Ishikawa (cell line): Measurements from ENCODE around the gene FCMR.

Source experiments
- CEBPB ChIP-seq: IDR thresholded peaks from 2 replicates; pipeline ENCODE4 v1.6.1; 2012
- EP300 ChIP-seq: IDR thresholded peaks from 2 replicates; pipeline ENCODE4 v1.6.1; 2012; ENCODE audit warnings: borderline replicate concordance
- FOXM1 ChIP-seq: IDR thresholded peaks from 2 replicates; pipeline ENCODE4 v1.6.1; 2012; ENCODE audit warnings: low read depth, borderline replicate concordance
- RAD21 ChIP-seq: IDR thresholded peaks from 2 replicates; pipeline ENCODE4 v1.6.1; 2012; ENCODE audit warnings: low read depth
- ZBTB7A ChIP-seq: IDR thresholded peaks from 2 replicates; pipeline ENCODE4 v1.6.1; 2012; ENCODE audit warnings: low read depth

- no peak for TF ChIP-seq FOXM1
- TF ChIP-seq CEBPB = no peak
- no peak for TF ChIP-seq ZBTB7A
- TF ChIP-seq EP300 = no peak
- no peak for TF ChIP-seq RAD21
These were observed 10.4 kb upstream of the FCMR start for GRCh38 chr1:206932177-206932576.
